ENCODE data around the gene SAA4. TPM values are rescaled to one million over a fixed set of nuclear protein-coding genes. Genes with fewer than 3 reads are reported as not detected.
"Not testable (repeated sequence)": the region's sequence is repeated elsewhere in the genome, so short reads cannot be mapped to it uniquely, and the experiment has no call there.

SAA4 gene
- total and polyA plus RNA-seq, 9 of the 15 experiments (the other 6 are each of a cell fraction or from before 2014, with no cell fraction given) = not detected

DNA sequence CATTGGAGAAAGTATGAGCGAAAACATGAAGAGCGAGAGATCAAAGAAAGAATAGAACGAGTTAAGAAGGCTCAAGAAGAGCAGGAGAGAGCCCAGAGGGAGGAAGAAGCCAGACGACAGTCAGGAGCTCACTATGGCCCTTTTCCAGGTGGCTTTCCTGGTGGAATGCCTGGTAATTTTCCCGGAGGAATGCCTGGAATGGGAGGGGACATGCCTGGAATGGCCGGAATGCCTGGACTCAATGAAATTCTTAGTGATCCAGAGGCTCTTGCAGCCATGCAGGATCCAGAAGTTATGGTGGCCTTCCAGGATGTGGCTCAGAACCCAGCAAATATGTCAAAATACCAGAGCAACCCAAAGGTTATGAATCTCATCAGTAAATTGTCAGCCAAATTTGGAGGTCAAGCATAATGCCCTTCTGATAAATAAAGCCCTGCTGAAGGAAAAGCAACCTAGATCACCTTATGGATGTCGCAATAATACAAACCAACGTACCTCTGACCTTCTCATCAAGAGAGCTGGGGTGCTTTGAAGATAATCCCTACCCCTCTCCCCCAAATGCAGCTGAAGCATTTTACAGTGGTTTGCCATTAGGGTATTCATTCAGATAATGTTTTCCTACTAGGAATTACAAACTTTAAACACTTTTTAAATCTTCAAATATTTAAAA, 26.2 kb upstream of the SAA4 start:
- H3K4me2 ChIP-seq (ENCODE audit: insufficient read depth, low read length); H3K4me1 ChIP-seq (replicated peaks in 1 of 2; ENCODE audit: control insufficient read depth in 2 of 2, insufficient read depth in 2 of 2, low read length in 2 of 2); H3K4me3 ChIP-seq; ATAC-seq; DNase-seq (ENCODE audit: extremely low read depth in 1 of 4, low spot score in 3 of 4); H3K27ac ChIP-seq (ENCODE audit: extremely low read depth, low read depth, low read length); in situ Hi-C loops (cut with MboI); H3K9me3 ChIP-seq (replicated peaks; ENCODE audit: control insufficient read depth, insufficient read depth, low read depth, low read length); H3K9me1 ChIP-seq (ENCODE audit: control insufficient read depth, insufficient read depth, low read length); H3K9ac ChIP-seq (ENCODE audit: insufficient read depth in 1 of 2, low read depth in 2 of 2, low read length in 2 of 2); CTCF ChIA-PET (ENCODE audit: low intra/inter-chr PET ratio); H2AFZ ChIP-seq (ENCODE audit: low read depth, low read length); H4K20me1 ChIP-seq (replicated peaks; ENCODE audit: control insufficient read depth, insufficient read depth, low read length); intact Hi-C loops (cut with micrococcal nuclease); H3K36me3 ChIP-seq (ENCODE audit: control insufficient read depth, insufficient read depth, low read length); BruUV-seq (replicated peaks); FAIRE-seq; H3K79me2 ChIP-seq (ENCODE audit: control insufficient read depth, insufficient read depth, low read length); TF ChIP-seq CEBPG (CRISPR knock-in tag; IDR thresholded peaks at IDR 0.05): not testable (repeated sequence)
- peaks cover 28 to 44% of the 10 kb centered on the region in 2 experiments; a peak in 4 of 5 replicates for H3K27me3 ChIP-seq (ENCODE audit: control insufficient read depth in 2 of 2, insufficient read depth in 2 of 2, low read length in 2 of 2)
- 2% methylated on average over 7 of the region's 8 CpGs for WGBS (ENCODE audit: insufficient coverage, low coverage, missing lambda C conversion rate)
- POLR2A ChIA-PET = interaction anchor here (0.6 to 1.3 kb wide), 2 partner anchors 13 to 17 kb away, joined by 3 read pairs; no protein-coding TSS in a partner anchor
- TF ChIP-seq CEBPG (tag; conservative IDR thresholded peaks at IDR 0.05 in 1 of 2, IDR thresholded peaks at IDR 0.05 in 1 of 2) = peak in 1 of 2 experiments; percentile 22; a peak in 1 of 4 replicates
- peak; percentile 43 for TF ChIP-seq CEBPB (tag; IDR thresholded peaks at IDR 0.05)

DNA sequence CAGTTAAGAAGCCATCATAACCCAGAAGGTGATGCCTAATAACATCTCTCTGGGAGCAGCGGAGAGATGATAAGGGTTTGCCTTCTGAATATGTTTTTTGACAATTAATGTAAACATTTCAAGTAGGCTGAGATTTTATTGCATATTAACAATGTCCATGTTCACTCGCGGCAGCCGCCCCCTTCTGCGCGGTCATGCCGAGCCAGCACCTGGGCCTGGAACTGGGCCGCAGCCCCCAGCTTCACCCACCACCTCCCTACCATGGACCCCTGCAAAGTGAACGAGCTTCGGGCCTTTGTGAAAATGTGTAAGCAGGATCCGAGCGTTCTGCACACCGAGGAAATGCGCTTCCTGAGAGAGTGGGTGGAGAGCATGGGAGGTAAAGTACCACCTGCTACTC, 25.1 kb upstream of the SAA4 start:
- Histone ChIP-seq H3K9me1 (ENCODE audit: control insufficient read depth, insufficient read depth, low read length) (no peaks in the 10 kb centered on the region), H3K4me1 (replicated peaks in 1 of 2; ENCODE audit: control insufficient read depth in 2 of 2, insufficient read depth in 2 of 2, low read length in 2 of 2) (no peaks in the 10 kb centered on the region), H3K4me2 (ENCODE audit: insufficient read depth, low read length) (no peak overlapping the region), H3K27ac (ENCODE audit: extremely low read depth, low read depth, low read length) (no peak overlapping the region), H3K9ac (ENCODE audit: insufficient read depth in 1 of 2, low read depth in 2 of 2, low read length in 2 of 2) (no peak overlapping the region), H4K20me1 (replicated peaks; ENCODE audit: control insufficient read depth, insufficient read depth, low read length) (0 out of 2 replicates have a peak, but pooled peaks cover 2% of the 10 kb centered on the region), H3K4me3 (no peak overlapping the region), H3K27me3 (ENCODE audit: control insufficient read depth in 2 of 2, insufficient read depth in 2 of 2, low read length in 2 of 2) (peaks cover 31 to 43% of the 10 kb centered on the region in 2 experiments; a peak in 4 of 5 replicates), H3K36me3 (ENCODE audit: control insufficient read depth, insufficient read depth, low read length) (no peaks in the 10 kb centered on the region), H3K9me3 (replicated peaks; ENCODE audit: control insufficient read depth, insufficient read depth, low read depth, low read length) (no peaks in the 10 kb centered on the region), H2AFZ (ENCODE audit: low read depth, low read length) (no peak overlapping the region), H3K79me2 (ENCODE audit: control insufficient read depth, insufficient read depth, low read length) (no peaks in the 10 kb centered on the region)
- DNase-seq (ENCODE audit: extremely low read depth in 1 of 4, low spot score in 3 of 4) (no peak), FAIRE-seq (no peak), ATAC-seq (no peak)
- CTCF ChIA-PET (ENCODE audit: low intra/inter-chr PET ratio) = no interaction called here
- WGBS (ENCODE audit: insufficient coverage, low coverage, missing lambda C conversion rate) = 30% methylated on average over 7 of the region's 14 CpGs
- intact Hi-C loops (cut with micrococcal nuclease) (no loop called here), in situ Hi-C loops (cut with MboI) (no loop called here)
- BruUV-seq (replicated peaks) = no TSS peak
- POLR2A ChIA-PET = no interaction called here
- TF ChIP-seq, protein P1, sequence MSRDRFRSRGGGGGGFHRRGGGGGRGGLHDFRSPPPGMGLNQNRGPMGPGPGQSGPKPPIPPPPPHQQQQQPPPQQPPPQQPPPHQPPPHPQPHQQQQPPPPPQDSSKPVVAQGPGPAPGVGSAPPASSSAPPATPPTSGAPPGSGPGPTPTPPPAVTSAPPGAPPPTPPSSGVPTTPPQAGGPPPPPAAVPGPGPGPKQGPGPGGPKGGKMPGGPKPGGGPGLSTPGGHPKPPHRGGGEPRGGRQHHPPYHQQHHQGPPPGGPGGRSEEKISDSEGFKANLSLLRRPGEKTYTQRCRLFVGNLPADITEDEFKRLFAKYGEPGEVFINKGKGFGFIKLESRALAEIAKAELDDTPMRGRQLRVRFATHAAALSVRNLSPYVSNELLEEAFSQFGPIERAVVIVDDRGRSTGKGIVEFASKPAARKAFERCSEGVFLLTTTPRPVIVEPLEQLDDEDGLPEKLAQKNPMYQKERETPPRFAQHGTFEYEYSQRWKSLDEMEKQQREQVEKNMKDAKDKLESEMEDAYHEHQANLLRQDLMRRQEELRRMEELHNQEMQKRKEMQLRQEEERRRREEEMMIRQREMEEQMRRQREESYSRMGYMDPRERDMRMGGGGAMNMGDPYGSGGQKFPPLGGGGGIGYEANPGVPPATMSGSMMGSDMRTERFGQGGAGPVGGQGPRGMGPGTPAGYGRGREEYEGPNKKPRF (IDR thresholded peaks at IDR 0.05; ENCODE audit: low read depth, low read length) = no peak
- TF ChIP-seq, protein P2, sequence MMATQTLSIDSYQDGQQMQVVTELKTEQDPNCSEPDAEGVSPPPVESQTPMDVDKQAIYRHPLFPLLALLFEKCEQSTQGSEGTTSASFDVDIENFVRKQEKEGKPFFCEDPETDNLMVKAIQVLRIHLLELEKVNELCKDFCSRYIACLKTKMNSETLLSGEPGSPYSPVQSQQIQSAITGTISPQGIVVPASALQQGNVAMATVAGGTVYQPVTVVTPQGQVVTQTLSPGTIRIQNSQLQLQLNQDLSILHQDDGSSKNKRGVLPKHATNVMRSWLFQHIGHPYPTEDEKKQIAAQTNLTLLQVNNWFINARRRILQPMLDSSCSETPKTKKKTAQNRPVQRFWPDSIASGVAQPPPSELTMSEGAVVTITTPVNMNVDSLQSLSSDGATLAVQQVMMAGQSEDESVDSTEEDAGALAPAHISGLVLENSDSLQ (IDR thresholded peaks at IDR 0.05) = no peak
- TF ChIP-seq JUNB (CRISPR knock-in tag; conservative IDR thresholded peaks at IDR 0.05) = no peak
- no peak for TF ChIP-seq PHF20 (IDR thresholded peaks at IDR 0.05; ENCODE audit: partially characterized antibody)

Data from K562 (cell line).